IMR-90 (cell line): ENCODE results near the gene MPZL1. TPM values are rescaled to one million over a fixed set of nuclear protein-coding genes. Genes with fewer than 3 reads are reported as not detected.

ENCODE experiments used
- ATAC-seq: fragments of 200-7000 bp; cut with Tn5 transposase; 2 replicates; pipeline ENCODE4 v1.9.1; 2020; ENCODE audit warnings: low read depth, mild to moderate bottlenecking, moderate library complexity
- BruUV-seq: library from RNA; stranded (reverse); fragments of 400-500 nt; replicated peaks from 2 replicates; lab custom pipeline; 2021; lab: Mats Ljungman, UMichigan
- CTCF ChIA-PET: fragments of 300-600 bp; formaldehyde crosslinking; extraction: SDS; loops from one replicate; lab custom pipeline; 2021; ENCODE audit warnings: antibody characterized with exemption; lab: Yijun Ruan, JAX
- POLR2A ChIA-PET: fragments of 300-600 bp; sonication (Branson Sonifier 250); formaldehyde crosslinking; loops from one replicate; lab custom pipeline; 2022; ENCODE audit warnings: antibody characterized with exemption; ENCODE audit not compliant: unreplicated experiment; lab: Charles Lee
- DNase-seq: peaks from one replicate; pipeline ENCODE4 v3.0.0; 2013
- H2AFZ ChIP-seq: replicated peaks from 2 replicates; pipeline ENCODE3; 2013; ENCODE audit warnings: low read length, mild to moderate bottlenecking; ENCODE audit not compliant: poor library complexity
- H2AK5ac ChIP-seq: 2 replicates; pipeline ENCODE4 v1.6.1; 2013; ENCODE audit warnings: low read depth, low read length, inconsistent platforms
- H2AK9ac ChIP-seq: replicated peaks from 2 replicates; pipeline ENCODE3; 2013; ENCODE audit warnings: mild to moderate bottlenecking, low read depth, low read length, moderate library complexity; ENCODE audit not compliant: poor library complexity
- H2BK120ac ChIP-seq: 2 replicates; pipeline ENCODE4 v1.6.1; 2013; ENCODE audit warnings: low read depth, low read length, inconsistent platforms
- H2BK15ac ChIP-seq: 3 replicates; pipeline ENCODE4 v1.6.1; 2013; ENCODE audit warnings: low read depth, low read length, inconsistent platforms
- H2BK20ac ChIP-seq: 2 replicates; pipeline ENCODE4 v1.6.1; 2013; ENCODE audit warnings: low read depth, mild to moderate bottlenecking, inconsistent platforms, low read length, moderate library complexity
- H2BK5ac ChIP-seq: 2 replicates; pipeline ENCODE4 v1.6.1; 2013; ENCODE audit warnings: mild to moderate bottlenecking, low read depth, low read length, inconsistent platforms; ENCODE audit not compliant: poor library complexity, severe bottlenecking
- H3K14ac ChIP-seq: replicated peaks from 2 replicates; pipeline ENCODE4 v1.6.1; 2013; ENCODE audit warnings: low read depth, low read length, inconsistent platforms
- H3K18ac ChIP-seq: 2 replicates; pipeline ENCODE4 v1.6.1; 2013; ENCODE audit warnings: low read depth, low read length, control low read depth
- H3K23ac ChIP-seq: 2 replicates; pipeline ENCODE4 v1.6.1; 2013; ENCODE audit warnings: low read depth, low read length, inconsistent platforms
- H3K27ac ChIP-seq: 2 replicates; pipeline ENCODE4 v1.5.1; 2013; ENCODE audit warnings: mild to moderate bottlenecking, control low read depth, low read length; ENCODE audit not compliant: insufficient read depth
- H3K27me3 ChIP-seq: 2 replicates; pipeline ENCODE4 v1.6.1; 2013; ENCODE audit warnings: low read length; ENCODE audit not compliant: control insufficient read depth, insufficient read depth
- H3K36me3 ChIP-seq: 2 replicates; pipeline ENCODE4 v1.6.1; 2013; ENCODE audit warnings: low read length, mixed read lengths; ENCODE audit not compliant: control insufficient read depth, insufficient read depth
- H3K4ac ChIP-seq: 2 replicates; pipeline ENCODE4 v1.6.1; 2013; ENCODE audit warnings: low read depth, low read length, inconsistent platforms
- H3K4me1 ChIP-seq: 2 replicates; pipeline ENCODE4 v1.6.1; 2013; ENCODE audit warnings: low read length, mixed read lengths; ENCODE audit not compliant: control insufficient read depth, insufficient read depth
- H3K4me2 ChIP-seq: 2 replicates; pipeline ENCODE4 v1.6.1; 2013; ENCODE audit warnings: low read depth, mild to moderate bottlenecking, control low read depth, low read length, moderate library complexity
- H3K4me3 ChIP-seq: 2 replicates; pipeline ENCODE4 v1.5.1; 2013; ENCODE audit warnings: low read depth, mild to moderate bottlenecking, control low read depth, low read length, moderate library complexity; ENCODE audit not compliant: insufficient read depth
- H3K56ac ChIP-seq: 2 replicates; pipeline ENCODE4 v1.6.1; 2013; ENCODE audit warnings: low read length, inconsistent platforms; ENCODE audit not compliant: insufficient read depth; ENCODE audit errors: extremely low read depth
- H3K79me1 ChIP-seq, 2 experiments: 2 replicates each; pipeline ENCODE4 v1.6.1; 2013; ENCODE audit warnings: low read length in 2 of 2, inconsistent platforms in 1 of 2, low read depth in 1 of 2
- H3K9ac ChIP-seq: 2 replicates; pipeline ENCODE4 v1.6.1; 2013; ENCODE audit warnings: low read depth, low read length, control low read depth
- H3K9me1 ChIP-seq: 2 replicates; pipeline ENCODE4 v1.6.1; 2013; ENCODE audit warnings: low read length, inconsistent platforms; ENCODE audit not compliant: insufficient read depth
- H3K9me3 ChIP-seq: 2 replicates; pipeline ENCODE4 v1.6.1; 2013; ENCODE audit warnings: low read length; ENCODE audit not compliant: control insufficient read depth, insufficient read depth
- H4K20me1 ChIP-seq: 2 replicates; pipeline ENCODE4 v1.6.1; 2013; ENCODE audit warnings: low read length, inconsistent platforms; ENCODE audit not compliant: insufficient read depth
- H4K5ac ChIP-seq: 2 replicates; pipeline ENCODE4 v1.6.1; 2013; ENCODE audit warnings: mild to moderate bottlenecking, low read depth, low read length, control low read depth
- H4K8ac ChIP-seq, 2 experiments: 2 replicates each; pipeline ENCODE4 v1.6.1; 2013; ENCODE audit warnings: low read depth in 2 of 2, low read length in 2 of 2, control low read depth in 1 of 2, inconsistent platforms in 1 of 2
- H4K91ac ChIP-seq: 2 replicates; pipeline ENCODE4 v1.6.1; 2013; ENCODE audit warnings: low read depth, low read length, inconsistent platforms; ENCODE audit not compliant: insufficient read depth
- BHLHE40 ChIP-seq: fragments of 150-350 bp; IDR thresholded peaks from 2 replicates; pipeline ENCODE4 v1.6.1; 2016; ENCODE audit warnings: mild to moderate bottlenecking, low read depth, low read length
- CEBPB ChIP-seq: IDR thresholded peaks from 2 replicates; pipeline ENCODE4 v1.6.1; 2012; ENCODE audit warnings: low read depth, low read length, improper control_type of control experiment
- CHD1 ChIP-seq: IDR thresholded peaks from 2 replicates; pipeline ENCODE4 v1.6.1; 2012; ENCODE audit warnings: low read depth, low read length, improper control_type of control experiment
- FOS ChIP-seq: fragments of 150-350 bp; IDR thresholded peaks from 2 replicates; pipeline ENCODE4 v1.6.1; 2016; ENCODE audit warnings: low read depth, low read length
- MAZ ChIP-seq: IDR thresholded peaks from 2 replicates; pipeline ENCODE4 v1.6.1; 2012; ENCODE audit warnings: low read depth, mild to moderate bottlenecking, low read length, improper control_type of control experiment, moderate library complexity, borderline replicate concordance
- MXI1 ChIP-seq: IDR thresholded peaks from 2 replicates; pipeline ENCODE4 v1.6.1; 2012; ENCODE audit warnings: low read depth, mild to moderate bottlenecking, low read length, moderate library complexity, borderline replicate concordance
- NFE2L2 ChIP-seq: fragments of 150-350 bp; IDR thresholded peaks from 2 replicates; pipeline ENCODE4 v1.6.1; 2016; ENCODE audit warnings: low read depth, mild to moderate bottlenecking, low read length
- POLR2A ChIP-seq: IDR thresholded peaks from 2 replicates; pipeline ENCODE4 v1.6.1; 2012; ENCODE audit warnings: mild to moderate bottlenecking, low read depth, low read length
- RAD21 ChIP-seq: IDR thresholded peaks from 2 replicates; pipeline ENCODE4 v1.6.1; 2012; ENCODE audit warnings: low read length, improper control_type of control experiment
- RCOR1 ChIP-seq: IDR thresholded peaks from 2 replicates; pipeline ENCODE4 v1.6.1; 2012; ENCODE audit warnings: mild to moderate bottlenecking, low read length, improper control_type of control experiment; ENCODE audit not compliant: insufficient replicate concordance
- RFX5 ChIP-seq: IDR thresholded peaks from 2 replicates; pipeline ENCODE4 v1.8.0; 2012; ENCODE audit warnings: low read depth, mild to moderate bottlenecking, low read length, moderate library complexity
- WGBS, 2 experiments: methylation state at CpG; one replicate each; pipeline versions ENCODE4 v1.1.5 to v1.1.7; 2013; ENCODE audit warnings: missing lambda C conversion rate in 2 of 2; ENCODE audit not compliant: insufficient read length in 1 of 2; ENCODE audit errors: extremely low coverage in 2 of 2; 5-methylcytosine and 5-hydroxymethylcytosine counted together
- dilution Hi-C: fragments of 300-500 bp; cut with HindIII; formaldehyde crosslinking; loops from one replicate; pipeline ENCODE4 v1.14.3; 2018; ENCODE audit warnings: low sequenced_read_pairs; ENCODE audit not compliant: unreplicated experiment
- in situ Hi-C: fragments of 300-500 bp; cut with MboI; formaldehyde crosslinking; loops from 3 replicates; pipeline ENCODE4 v1.14.3; 2019; ENCODE audit warnings: low sequenced_read_pairs, inconsistent platforms, mixed read lengths
- intact Hi-C: fragments of 100-400 bp; cut with micrococcal nuclease; formaldehyde crosslinking; loops from 2 replicates; pipeline ENCODE4 v1.10.0; 2022
- polyA plus RNA-seq, 3 experiments: library from polyadenylated mRNA; depleted of rRNA; stranded (reverse); fragments of >200 nt; gene quantifications; 2 replicates each; pipeline ENCODE4 v1.2.3, GENCODE V29; 2012; ENCODE audit warnings: low replicate concordance in 1 of 3
- total RNA-seq: library from RNA; depleted of rRNA; stranded (reverse); fragments of >200 nt; gene quantifications from 2 replicates; pipeline ENCODE4 v1.2.3, GENCODE V29; 2012
- TF ChIP-seq, protein P1 (sequence below): fragments of 150-350 bp; IDR thresholded peaks from 2 replicates; pipeline ENCODE4 v1.6.1; 2017; ENCODE audit warnings: mild to moderate bottlenecking, antibody characterized with exemption, low read length, low read depth
- TF ChIP-seq, protein P2 (sequence below): fragments of 150-350 bp; IDR thresholded peaks from 2 replicates; pipeline ENCODE4 v1.6.1; 2016; ENCODE audit warnings: low read depth, mild to moderate bottlenecking, low read length, moderate library complexity, borderline replicate concordance
- TF ChIP-seq, protein P3 (sequence below): conservative IDR thresholded peaks from 2 replicates; pipeline ENCODE4 v1.5.1; 2012; ENCODE audit warnings: mild to moderate bottlenecking, low read depth, low read length, improper control_type of control experiment

MPZL1 gene
- total and polyA plus RNA-seq, 2 of the 4 experiments (the other 2 are of a cell fraction): 55.3 to 87.3 TPM

DNA sequence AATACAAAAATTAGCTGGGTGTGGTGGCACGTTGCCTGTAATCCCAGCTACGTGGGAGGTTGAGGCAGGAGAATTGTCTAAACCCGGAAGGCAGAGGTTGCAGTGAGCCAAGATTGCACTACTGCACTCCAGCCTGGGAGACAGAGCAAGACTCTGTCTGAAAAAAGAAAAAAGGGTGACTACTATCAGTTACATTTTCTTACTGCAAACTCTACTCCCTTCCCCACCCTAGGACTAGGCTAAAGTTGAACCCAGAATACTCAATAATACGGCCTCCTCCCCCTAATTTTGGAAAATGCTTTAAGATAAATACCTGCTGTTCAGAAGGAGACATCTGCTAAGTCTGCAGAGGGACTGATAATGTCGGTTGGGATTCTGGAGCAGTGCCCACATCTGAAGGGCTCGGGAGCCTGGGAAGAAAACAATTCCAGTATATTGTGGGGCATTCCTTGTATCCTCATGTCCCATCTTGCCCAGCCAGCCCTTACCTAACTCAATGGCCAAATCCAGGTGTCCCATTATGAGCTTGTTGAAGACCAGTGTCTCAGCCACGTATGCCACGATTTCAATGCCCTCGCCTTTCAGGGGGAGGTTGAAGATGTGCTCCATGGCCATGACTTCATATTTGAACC, 102.5 kb downstream of the MPZL1 start:
- intact Hi-C loops (loop anchor here (5.0 kb wide), 1 partner anchor 113 kb away; the partner anchor contains the start of genes DCAF6 and MPC2), dilution Hi-C loops (no loop called here), in situ Hi-C loops (no loop called here)
- H3K4me3 ChIP-seq: no peak overlapping the region
- no peak for DNase-seq
- H4K5ac ChIP-seq: 0 out of 2 replicates have a peak overlapping the region, but pooled peaks have one; percentile 23
- no peak overlapping the region for H3K27ac ChIP-seq
- H4K91ac ChIP-seq: peak overlapping the region; percentile 58; the same call in 1 of the 2 replicates
- POLR2A ChIA-PET: no interaction called here
- H2BK20ac ChIP-seq: peak overlapping the region; percentile 63; the same call in 1 of the 2 replicates
- peak overlapping the region; percentile 26; the same call in 1 of the 2 replicates for H3K4ac ChIP-seq
- ATAC-seq: no peak
- no peak overlapping the region for H2AFZ ChIP-seq
- peaks cover 24% of the 10 kb centered on the region for H3K9me1 ChIP-seq
- 0 out of 2 replicates have a peak overlapping the region, but pooled peaks have one; percentile 15 for H3K18ac ChIP-seq
- peak overlapping the region; percentile 86; the same call in 1 of the 2 replicates for H2AK5ac ChIP-seq
- no peaks in the 10 kb centered on the region for H4K20me1 ChIP-seq
- no peaks in the 10 kb centered on the region for H3K9me3 ChIP-seq
- H3K9ac ChIP-seq: no peak overlapping the region
- CTCF ChIA-PET: interaction anchor here (1.0 kb wide), 1 partner anchor 21 kb away, joined by 3 read pairs; no protein-coding TSS in a partner anchor
- no peaks in the 10 kb centered on the region for H3K27me3 ChIP-seq
- H3K56ac ChIP-seq: no peak overlapping the region
- H3K36me3 ChIP-seq: no peaks in the 10 kb centered on the region
- H3K23ac ChIP-seq: no peak overlapping the region
- no peak overlapping the region for H3K4me2 ChIP-seq
- peak overlapping the region; percentile 74; the same call in 2 of the 3 replicates for H2BK15ac ChIP-seq
- no peak overlapping the region for H2AK9ac ChIP-seq
- peak overlapping the region in 1 of 2 experiments; percentile 6; a peak in 1 of 4 replicates for H4K8ac ChIP-seq
- 0 out of 2 replicates have a peak overlapping the region, but pooled peaks have one; percentile 17 for H3K14ac ChIP-seq
- peak overlapping the region; percentile 65 for H2BK120ac ChIP-seq
- no TSS peak for BruUV-seq
- peaks cover 0 to 13% of the 10 kb centered on the region in 2 experiments; a peak in 2 of 4 replicates for H3K79me1 ChIP-seq
- peaks cover 13% of the 10 kb centered on the region for H3K4me1 ChIP-seq
- no peak overlapping the region for H2BK5ac ChIP-seq
- no CpG with 5 or more reads among the region's 9 CpGs for WGBS, 2 experiments
- TF ChIP-seq MXI1 (no peak), CHD1 (no peak), NFE2L2 (no peak), POLR2A (no peak), BHLHE40 (no peak), MAZ (no peak), CEBPB (no peak), RCOR1 (no peak), RFX5 (no peak), FOS (no peak), RAD21 (no peak)
- TF ChIP-seq, protein P1, sequence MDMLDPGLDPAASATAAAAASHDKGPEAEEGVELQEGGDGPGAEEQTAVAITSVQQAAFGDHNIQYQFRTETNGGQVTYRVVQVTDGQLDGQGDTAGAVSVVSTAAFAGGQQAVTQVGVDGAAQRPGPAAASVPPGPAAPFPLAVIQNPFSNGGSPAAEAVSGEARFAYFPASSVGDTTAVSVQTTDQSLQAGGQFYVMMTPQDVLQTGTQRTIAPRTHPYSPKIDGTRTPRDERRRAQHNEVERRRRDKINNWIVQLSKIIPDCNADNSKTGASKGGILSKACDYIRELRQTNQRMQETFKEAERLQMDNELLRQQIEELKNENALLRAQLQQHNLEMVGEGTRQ: no peak
- TF ChIP-seq, protein P2, sequence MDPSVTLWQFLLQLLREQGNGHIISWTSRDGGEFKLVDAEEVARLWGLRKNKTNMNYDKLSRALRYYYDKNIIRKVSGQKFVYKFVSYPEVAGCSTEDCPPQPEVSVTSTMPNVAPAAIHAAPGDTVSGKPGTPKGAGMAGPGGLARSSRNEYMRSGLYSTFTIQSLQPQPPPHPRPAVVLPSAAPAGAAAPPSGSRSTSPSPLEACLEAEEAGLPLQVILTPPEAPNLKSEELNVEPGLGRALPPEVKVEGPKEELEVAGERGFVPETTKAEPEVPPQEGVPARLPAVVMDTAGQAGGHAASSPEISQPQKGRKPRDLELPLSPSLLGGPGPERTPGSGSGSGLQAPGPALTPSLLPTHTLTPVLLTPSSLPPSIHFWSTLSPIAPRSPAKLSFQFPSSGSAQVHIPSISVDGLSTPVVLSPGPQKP: no peak
- TF ChIP-seq, protein P3, sequence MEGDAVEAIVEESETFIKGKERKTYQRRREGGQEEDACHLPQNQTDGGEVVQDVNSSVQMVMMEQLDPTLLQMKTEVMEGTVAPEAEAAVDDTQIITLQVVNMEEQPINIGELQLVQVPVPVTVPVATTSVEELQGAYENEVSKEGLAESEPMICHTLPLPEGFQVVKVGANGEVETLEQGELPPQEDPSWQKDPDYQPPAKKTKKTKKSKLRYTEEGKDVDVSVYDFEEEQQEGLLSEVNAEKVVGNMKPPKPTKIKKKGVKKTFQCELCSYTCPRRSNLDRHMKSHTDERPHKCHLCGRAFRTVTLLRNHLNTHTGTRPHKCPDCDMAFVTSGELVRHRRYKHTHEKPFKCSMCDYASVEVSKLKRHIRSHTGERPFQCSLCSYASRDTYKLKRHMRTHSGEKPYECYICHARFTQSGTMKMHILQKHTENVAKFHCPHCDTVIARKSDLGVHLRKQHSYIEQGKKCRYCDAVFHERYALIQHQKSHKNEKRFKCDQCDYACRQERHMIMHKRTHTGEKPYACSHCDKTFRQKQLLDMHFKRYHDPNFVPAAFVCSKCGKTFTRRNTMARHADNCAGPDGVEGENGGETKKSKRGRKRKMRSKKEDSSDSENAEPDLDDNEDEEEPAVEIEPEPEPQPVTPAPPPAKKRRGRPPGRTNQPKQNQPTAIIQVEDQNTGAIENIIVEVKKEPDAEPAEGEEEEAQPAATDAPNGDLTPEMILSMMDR: no peak
